HG03097 (cell line): ENCODE data around the gene GABRR3.
A peak's percentile ranks its signal among the peaks of the same experiment; 100 is the strongest.
"Not testable (repeated sequence)": the region's sequence is repeated elsewhere in the genome, so short reads cannot be mapped to it uniquely, and the experiment has no call there.

Experiments
- ATAC-seq: cut with Tn5 transposase; IDR thresholded peaks from one replicate; pipeline ENCODE4 v1.9.1; 2021; ENCODE audit not compliant: unreplicated experiment, low FRiP score

The GABRR3 gene

DNA sequence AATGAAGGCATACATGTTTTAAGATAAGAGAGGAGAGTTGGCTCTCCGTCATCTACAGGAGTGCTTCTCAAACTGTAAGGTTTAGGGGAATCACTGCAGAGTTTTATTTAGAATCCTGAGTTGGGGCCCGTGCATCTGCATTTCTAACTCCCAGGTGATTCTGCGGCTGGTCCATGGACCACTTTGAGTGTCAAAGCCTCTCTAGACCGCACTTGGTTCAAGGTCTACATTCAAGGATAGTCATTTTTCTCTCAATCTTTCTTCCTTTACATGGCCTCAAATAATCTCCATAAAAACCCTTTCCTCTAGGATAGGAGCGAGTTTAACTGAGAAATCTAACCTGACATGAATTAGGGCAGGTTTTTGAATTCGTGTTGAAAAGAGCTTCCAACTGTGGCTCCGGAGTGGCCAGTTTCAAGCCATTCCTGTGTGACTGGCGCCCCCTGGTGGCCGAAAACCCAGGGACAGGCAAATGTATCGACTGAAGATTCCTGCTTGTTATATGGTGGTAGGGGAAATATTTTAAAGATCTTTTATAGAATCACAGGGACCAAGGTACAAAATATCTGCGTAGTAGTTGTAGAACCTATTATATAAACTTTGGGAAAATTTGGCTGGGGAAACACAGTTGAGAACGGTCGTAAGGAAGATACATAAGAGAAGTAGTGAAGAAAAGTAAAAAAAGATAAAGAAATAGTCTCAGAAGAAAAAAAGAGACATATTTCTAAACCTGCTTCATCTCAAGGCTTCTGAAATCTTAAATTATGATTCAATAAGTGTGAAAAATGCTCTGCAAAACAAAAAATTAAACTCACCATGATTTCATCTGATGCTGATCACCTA lies 11.9 kb downstream of the GABRR3 start:
- ATAC-seq, result peak; percentile 51

DNA sequence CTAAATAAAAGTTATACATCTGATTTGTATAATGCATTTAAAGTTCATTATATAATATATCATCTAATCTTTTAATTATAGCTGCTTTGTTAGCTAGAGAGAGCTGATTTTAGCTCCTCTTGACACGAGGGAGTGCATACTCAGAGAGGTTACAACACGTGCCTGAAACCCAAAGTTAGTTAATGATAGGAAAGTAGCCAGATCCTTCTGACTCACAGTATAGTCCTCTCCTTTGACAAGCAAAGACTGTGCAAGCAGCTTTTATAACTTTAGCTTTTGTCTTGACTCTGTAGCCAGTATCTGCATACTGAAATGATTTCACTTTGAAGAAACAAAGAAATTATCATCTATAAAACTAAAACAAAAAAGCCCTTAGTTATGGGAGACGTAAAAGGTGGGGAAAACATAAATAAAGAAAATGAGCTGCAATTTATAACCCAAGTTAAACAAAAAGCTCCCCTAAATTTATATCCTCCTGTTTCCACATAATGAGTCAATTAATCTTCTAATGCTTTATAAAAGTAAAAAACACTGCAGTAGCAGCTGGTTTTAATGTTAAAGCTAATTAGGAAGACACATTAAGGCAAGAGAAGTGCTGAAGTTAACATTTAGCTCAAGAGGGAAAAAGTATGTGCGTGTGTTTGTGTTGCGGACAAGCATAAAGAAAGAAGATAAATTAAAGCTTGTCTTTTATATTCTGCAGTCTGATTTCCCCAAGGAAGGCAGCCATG lies 13.1 kb downstream of the GABRR3 start:
- no peak for ATAC-seq

- ATAC-seq, result no peak
Observed at GRCh38 chr3:98020412-98020811, 14.7 kb downstream of the GABRR3 start.

- ATAC-seq, result no peak
Observed at GRCh38 chr3:98018301-98018700, 16.8 kb downstream of the GABRR3 start.

DNA sequence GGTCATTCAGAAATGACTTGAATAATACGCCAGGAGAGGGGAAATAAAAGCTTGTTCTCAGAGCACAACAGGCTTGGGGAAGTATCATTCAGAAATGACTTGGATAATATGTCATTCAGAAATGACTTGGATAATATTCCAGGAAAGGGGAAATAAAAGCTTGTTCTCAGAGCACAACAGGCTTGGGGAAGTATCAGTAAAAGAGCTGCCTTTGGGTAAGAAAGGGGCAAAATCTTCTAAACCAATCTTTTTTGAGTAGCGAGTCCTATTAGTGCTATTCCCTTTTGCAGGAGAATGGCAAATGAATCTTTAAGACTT lies 20.9 kb downstream of the GABRR3 start:
- no peak for ATAC-seq

- no peak for ATAC-seq
Observed at GRCh38 chr3:98013411-98014267, 21.5 kb downstream of the GABRR3 start.

GRCh38 chr3:98012979-98013378 lies 22.1 kb downstream of the GABRR3 start:
- no peak for ATAC-seq

- not testable (repeated sequence) for ATAC-seq
Observed at GRCh38 chr3:98010883-98011449, 24.1 kb downstream of the GABRR3 start.

DNA sequence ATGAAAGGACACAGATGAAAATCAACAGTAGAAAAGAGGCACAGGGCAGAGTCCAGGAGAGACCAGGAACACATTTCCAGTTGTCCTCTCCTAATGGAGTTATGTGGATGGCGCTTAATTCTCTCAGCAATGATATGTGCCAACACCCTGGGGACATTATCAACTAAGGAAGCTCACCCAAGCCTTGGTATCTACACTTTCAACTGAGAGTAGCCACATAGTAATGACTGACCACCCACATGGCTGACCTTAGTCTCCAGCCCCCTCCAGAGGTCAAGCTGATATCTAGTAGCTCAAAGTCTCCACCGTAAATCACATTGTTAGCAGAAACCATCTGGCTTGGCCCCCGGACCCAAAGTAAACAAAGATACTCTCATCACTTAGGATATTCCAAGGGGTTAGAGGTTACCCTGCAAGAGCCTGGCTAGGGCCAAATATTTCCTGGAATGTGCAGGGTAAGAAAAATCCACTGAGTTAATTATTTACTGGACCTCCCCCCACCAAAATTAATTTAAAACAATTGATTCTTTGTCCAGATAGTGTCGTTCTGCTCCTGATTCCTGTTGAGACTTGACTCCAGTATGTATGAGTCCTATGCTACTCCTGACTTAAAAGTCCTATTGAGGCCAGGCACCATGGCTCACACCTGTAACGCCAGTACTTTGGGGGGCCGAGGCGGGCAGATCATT lies 24.8 kb downstream of the GABRR3 start:
- ATAC-seq, result no peak

GRCh38 chr3:98008855-98009254 lies 26.3 kb downstream of the GABRR3 start:
- no peak for ATAC-seq

DNA sequence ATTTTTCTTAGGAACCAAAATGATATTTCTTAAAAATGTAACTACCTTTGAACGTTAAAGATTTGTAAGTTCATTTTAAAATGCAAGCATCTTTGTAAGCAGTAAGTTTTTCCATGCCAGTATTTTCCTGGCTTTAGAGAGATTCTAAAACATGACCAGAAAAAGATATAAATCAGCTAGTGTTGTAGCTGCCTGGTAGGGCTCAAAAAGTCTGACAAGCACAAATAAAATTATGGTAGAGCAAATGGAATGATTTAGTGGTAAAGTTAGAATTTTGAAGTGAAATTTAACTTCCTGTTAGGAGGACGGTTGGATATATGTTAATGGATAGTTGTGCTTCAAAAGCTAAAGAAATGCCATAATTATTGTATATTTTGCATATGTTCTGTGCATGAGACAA lies 29.7 kb downstream of the GABRR3 start:
- no peak for ATAC-seq

DNA sequence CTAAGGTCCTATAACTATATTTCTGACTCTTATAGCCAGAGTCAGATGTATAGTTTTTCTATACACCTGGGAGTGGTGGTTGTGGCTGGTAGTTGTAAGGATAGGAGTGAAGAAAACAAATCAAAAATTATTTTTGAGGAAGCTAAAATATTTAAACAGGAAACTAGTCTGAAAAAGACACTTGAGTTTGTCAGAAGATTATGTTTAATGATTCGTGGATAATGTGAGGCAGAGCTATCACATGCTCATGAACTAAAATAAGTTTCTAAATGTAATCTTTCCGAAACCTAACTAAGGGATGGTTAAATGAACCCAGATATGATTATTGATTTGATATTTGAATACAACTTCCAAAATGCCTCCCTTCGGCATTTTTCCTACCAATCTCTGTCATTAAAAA lies 30.4 kb downstream of the GABRR3 start:
- no peak for ATAC-seq

GRCh38 chr3:98003306-98003969 lies 31.7 kb downstream of the GABRR3 start:
- peak; percentile 54 for ATAC-seq

- ATAC-seq, result no peak
Observed at GRCh38 chr3:98002717-98003116, 32.4 kb downstream of the GABRR3 start.

GRCh38 chr3:97999994-98000393 lies 35.1 kb downstream of the GABRR3 start:
- ATAC-seq, result no peak

GRCh38 chr3:97999103-97999502 lies 36.0 kb downstream of the GABRR3 start:
- no peak for ATAC-seq

- no peak for ATAC-seq
Observed at GRCh38 chr3:97996988-97997387, 38.1 kb downstream of the GABRR3 start.

DNA sequence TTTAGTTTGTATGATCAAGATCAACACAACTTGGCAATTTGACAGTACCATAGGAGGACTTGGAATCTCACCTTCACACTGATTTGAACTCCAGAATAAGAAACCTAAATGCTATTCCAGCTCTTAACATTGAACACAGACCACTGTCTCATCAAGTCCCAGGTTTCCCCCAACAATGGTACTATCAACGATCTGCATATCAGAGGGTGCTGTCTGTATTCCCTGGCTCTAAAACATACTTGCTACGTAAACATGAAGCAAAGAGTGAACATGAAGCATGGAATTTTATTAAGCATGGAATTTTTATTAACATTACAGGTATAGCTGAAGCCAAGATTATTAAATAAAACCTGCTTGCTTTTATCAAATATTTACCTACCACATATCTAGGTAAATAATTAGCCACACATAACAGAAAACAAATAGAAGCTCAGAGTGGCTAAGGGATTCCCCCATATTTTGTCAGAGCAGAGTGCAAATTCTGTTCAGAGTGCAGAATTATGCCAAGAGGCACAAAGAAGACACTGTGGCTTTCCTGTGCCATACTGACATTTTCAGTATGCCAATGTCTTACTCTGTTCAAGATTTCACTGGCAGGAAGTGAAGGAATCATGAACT lies 40.7 kb downstream of the GABRR3 start:
- no peak for ATAC-seq

GRCh38 chr3:97993526-97993925 lies 41.6 kb downstream of the GABRR3 start:
- no peak for ATAC-seq
